ENCODE results near the gene STARD10.

STARD10 gene

GRCh38 chr11:72711141-72711540, 82.7 kb downstream of the STARD10 start:
- H2AFZ ChIP-seq (ENCODE audit: low read length) = no peak overlapping the region
- no peak overlapping the region for H3K9ac ChIP-seq (ENCODE audit: low read length)
- peaks cover 57% of the 10 kb centered on the region; the same call in 1 of the 2 replicates for H3K36me3 ChIP-seq (ENCODE audit: insufficient read depth, low read length)
- H3K27ac ChIP-seq (ENCODE audit: low read depth, low read length, poor library complexity, severe bottlenecking) = no peak overlapping the region
- H3K27me3 ChIP-seq (ENCODE audit: insufficient read depth, low read length) = no peaks in the 10 kb centered on the region
- no peaks in the 10 kb centered on the region for H3K9me2 ChIP-seq (ENCODE audit: low read depth, low read length)
- no peaks in the 10 kb centered on the region for H4K20me1 ChIP-seq (ENCODE audit: insufficient read depth, low read length)
- no peak for TF ChIP-seq EZH2 (IDR thresholded peaks at IDR 0.05; ENCODE audit: borderline replicate concordance, low read length)
- no peak for TF ChIP-seq CTCF (IDR thresholded peaks at IDR 0.05; ENCODE audit: low read length)
- H3K9me3 ChIP-seq (ENCODE audit: low read length) = no peaks in the 10 kb centered on the region
- H3K4me2 ChIP-seq (ENCODE audit: low read length) = no peak overlapping the region
- no peaks in the 10 kb centered on the region for H3F3A ChIP-seq (ENCODE audit: insufficient read depth, low read length)
- H3K79me2 ChIP-seq (ENCODE audit: insufficient read depth, low read length) = no peaks in the 10 kb centered on the region
- no peaks in the 10 kb centered on the region for H3K4me1 ChIP-seq (ENCODE audit: insufficient read depth, low read length, severe bottlenecking)
- H3K4me3 ChIP-seq (ENCODE audit: low read depth, low read length, poor library complexity, severe bottlenecking) = no peak overlapping the region

DNA sequence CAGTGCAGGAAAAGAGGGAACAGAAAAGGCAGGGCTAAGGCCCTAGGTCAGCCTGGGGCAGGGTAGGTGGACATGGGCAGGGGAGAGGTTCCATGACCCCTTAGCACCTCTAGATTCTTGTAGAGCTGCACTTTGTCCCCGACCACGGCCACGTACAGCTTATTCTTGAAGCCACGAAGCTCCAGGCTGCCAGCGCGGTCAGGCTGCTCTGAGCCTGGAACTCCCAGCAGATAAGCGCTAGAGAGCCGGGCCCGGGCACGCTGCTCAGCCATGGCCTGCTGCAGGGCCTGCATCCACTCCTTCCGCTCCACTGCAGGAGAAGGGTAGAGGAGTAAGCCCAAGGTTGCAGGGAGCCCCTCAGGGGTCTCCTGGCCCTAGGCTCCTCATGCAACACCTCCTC, 83.6 kb downstream of the STARD10 start:
- H3K9ac ChIP-seq (ENCODE audit: low read length) = no peak overlapping the region
- no peak overlapping the region for H3K4me3 ChIP-seq (ENCODE audit: low read depth, low read length, poor library complexity, severe bottlenecking)
- TF ChIP-seq EZH2 (IDR thresholded peaks at IDR 0.05; ENCODE audit: borderline replicate concordance, low read length) (no peak), CTCF (IDR thresholded peaks at IDR 0.05; ENCODE audit: low read length) (no peak)
- no peaks in the 10 kb centered on the region for H3K27me3 ChIP-seq (ENCODE audit: insufficient read depth, low read length)
- no peaks in the 10 kb centered on the region for H3F3A ChIP-seq (ENCODE audit: insufficient read depth, low read length)
- H2AFZ ChIP-seq (ENCODE audit: low read length) = no peak overlapping the region
- no peaks in the 10 kb centered on the region for H3K9me2 ChIP-seq (ENCODE audit: low read depth, low read length)
- no peaks in the 10 kb centered on the region for H4K20me1 ChIP-seq (ENCODE audit: insufficient read depth, low read length)
- no peaks in the 10 kb centered on the region for H3K79me2 ChIP-seq (ENCODE audit: insufficient read depth, low read length)
- no peak overlapping the region for H3K4me2 ChIP-seq (ENCODE audit: low read length)
- H3K9me3 ChIP-seq (ENCODE audit: low read length) = no peaks in the 10 kb centered on the region
- no peaks in the 10 kb centered on the region for H3K4me1 ChIP-seq (ENCODE audit: insufficient read depth, low read length, severe bottlenecking)
- no peak overlapping the region for H3K27ac ChIP-seq (ENCODE audit: low read depth, low read length, poor library complexity, severe bottlenecking)
- H3K36me3 ChIP-seq (ENCODE audit: insufficient read depth, low read length) = peaks cover 62% of the 10 kb centered on the region; the same call in 1 of the 2 replicates

DNA sequence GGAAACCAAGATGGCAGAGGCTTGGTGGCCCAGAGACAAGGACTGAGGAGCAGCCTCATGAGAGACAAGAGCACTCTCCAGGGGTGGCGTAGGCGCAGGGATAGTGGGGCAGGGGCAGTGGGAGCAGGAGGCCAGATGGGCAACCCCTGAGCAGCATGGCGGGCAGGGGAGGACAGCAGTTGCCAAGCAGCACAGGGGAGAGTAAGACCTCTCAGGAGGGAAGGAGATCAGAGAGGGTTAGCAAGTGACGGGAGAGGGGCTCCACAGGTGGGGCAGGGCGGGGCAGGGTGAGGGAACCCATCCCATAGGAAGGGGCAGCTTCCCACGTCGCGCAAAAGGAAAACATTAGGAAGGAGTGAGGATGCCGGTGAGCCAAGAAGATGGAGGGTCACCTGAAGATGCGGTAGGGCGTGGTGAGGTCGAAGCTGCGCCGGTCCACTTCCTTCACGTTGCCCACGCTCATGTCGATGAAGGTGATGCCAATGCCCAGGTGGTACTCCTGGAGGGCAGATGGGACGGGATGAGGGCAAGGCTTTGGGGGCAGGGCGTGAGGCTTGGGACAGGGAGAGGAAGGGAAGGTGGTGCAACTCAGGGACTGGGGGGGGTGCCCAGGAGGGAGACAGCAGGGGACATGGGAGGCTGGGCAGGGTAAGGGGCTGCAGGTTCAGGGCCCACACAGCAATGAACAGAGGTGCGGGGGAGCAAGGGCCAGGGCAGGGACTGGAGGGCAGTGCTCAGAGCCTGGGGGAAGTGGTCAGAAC, 84.2 kb downstream of the STARD10 start:
- Histone ChIP-seq H3K27ac (ENCODE audit: low read depth, low read length, poor library complexity, severe bottlenecking) (no peak overlapping the region), H3K9me3 (ENCODE audit: low read length) (no peaks in the 10 kb centered on the region), H2AFZ (ENCODE audit: low read length) (no peak overlapping the region), H3F3A (ENCODE audit: insufficient read depth, low read length) (no peaks in the 10 kb centered on the region), H4K20me1 (ENCODE audit: insufficient read depth, low read length) (no peaks in the 10 kb centered on the region), H3K27me3 (ENCODE audit: insufficient read depth, low read length) (no peaks in the 10 kb centered on the region), H3K4me2 (ENCODE audit: low read length) (no peak overlapping the region), H3K9me2 (ENCODE audit: low read depth, low read length) (no peaks in the 10 kb centered on the region), H3K4me1 (ENCODE audit: insufficient read depth, low read length, severe bottlenecking) (no peaks in the 10 kb centered on the region), H3K36me3 (ENCODE audit: insufficient read depth, low read length) (peaks cover 67% of the 10 kb centered on the region; the same call in 1 of the 2 replicates), H3K79me2 (ENCODE audit: insufficient read depth, low read length) (no peaks in the 10 kb centered on the region), H3K9ac (ENCODE audit: low read length) (no peak overlapping the region), H3K4me3 (ENCODE audit: low read depth, low read length, poor library complexity, severe bottlenecking) (no peak overlapping the region)
- TF ChIP-seq CTCF (IDR thresholded peaks at IDR 0.05; ENCODE audit: low read length) (no peak), EZH2 (IDR thresholded peaks at IDR 0.05; ENCODE audit: borderline replicate concordance, low read length) (no peak)
